ENCODE results near the gene B9D2.

The B9D2 gene

DNA sequence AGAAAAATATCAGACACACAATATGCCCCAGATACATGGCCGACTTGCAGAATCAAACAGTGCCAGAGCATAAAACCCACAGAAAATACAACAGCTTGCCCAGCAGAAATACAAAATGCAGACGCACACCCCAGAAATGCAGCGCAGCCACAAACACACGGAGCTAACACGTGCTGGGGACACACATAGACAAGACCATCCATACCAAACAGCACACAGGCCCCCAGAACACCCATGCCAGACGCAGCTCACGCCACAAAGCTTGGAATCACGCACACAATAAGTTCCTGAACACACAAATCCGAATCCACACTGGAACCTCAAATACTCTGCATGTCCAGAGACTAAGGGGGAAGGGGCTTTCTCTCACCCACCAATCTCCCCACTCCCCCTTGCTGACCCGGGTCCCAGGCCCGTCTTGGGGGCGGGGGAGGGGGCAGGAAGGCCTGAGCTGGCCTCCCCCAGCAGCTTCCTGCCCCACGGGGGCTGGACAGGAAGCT is 36.8 kb downstream of the B9D2 start:
- DNase-seq = no peak

DNA sequence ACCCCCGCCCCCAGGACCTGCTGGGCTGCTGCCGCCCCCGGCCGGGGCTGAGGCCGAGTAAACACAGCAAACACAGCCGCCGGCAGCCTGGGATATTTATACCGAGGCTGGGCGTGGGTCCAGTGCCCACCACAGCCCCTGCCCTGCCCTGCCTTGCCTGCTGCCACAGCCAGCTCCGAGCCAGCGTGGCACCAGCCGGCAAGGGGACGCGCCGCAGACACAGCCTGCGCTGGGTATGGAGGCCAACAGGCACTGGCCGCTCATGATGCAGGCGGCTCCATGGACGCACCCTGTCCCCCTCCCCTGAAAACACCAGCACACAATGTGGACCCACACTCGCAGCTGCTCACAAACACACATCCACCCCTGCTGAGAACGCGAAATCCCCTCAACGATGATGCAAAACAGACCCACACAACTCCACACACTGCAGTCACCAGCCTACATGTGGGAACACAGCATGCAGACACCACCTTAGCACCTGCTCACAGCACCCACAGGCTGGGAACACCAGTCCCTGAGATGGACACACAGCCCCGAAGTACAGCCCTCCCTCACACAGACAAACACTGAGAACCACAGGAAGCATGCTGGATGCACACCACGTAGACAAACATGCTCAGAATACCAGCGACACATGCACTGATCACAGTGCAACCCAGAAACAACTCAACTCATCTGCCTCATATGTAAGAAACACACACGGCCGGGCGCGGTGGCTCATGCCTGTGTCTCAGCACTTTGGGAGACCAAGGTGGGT is 37.8 kb downstream of the B9D2 start:
- DNase-seq = no peak

DNA sequence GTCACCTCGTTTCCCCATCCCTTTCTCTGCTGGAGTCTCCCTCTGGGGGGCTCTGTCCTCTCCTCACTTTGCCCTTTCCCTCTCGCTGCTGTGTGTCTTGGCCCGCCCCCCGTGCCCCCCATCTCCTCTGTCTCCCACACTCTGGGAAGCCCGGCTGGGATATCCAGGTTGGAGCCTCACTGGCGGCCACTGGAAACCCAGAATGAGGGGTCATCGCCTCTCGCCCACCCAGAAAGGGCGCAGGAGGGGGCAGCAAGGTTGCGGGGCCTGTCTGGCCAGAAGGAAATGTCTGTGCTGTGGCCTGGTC is 38.4 kb downstream of the B9D2 start:
- DNase-seq = no peak

DNA sequence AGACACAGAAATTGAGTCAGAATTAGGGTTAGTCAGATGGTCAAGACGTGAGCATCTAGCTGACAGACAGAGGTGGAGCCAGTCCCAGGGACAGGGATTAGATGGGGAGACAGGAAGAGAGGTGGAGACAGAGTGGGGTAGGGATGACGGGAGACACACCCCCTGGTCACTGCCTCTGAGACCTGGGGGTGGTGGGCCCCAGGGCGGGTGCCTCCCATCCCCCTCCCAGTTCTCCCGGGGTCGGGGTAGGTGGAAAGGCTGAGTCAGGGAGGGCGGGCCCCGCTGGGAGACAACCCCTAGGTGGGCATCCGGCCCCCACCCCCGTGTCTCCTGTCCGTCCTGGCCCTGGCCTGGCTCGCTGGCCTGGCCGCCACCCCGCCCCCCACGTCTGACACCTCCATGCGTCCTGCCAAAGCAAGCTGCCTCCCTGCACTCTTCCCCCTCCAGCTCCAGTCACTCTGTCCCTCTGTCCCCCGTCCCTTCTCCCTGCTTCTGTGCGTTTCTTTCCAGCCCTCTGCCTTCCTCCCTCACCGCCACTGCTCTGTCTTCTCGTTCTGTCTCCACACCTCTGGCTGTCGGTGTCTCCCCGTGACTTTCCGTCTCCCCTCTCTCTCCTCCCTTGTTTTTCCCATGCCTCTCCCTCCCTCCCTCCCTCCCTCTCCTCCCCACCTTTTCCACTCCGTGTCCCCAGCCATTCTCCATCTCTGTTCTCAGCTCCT is 38.9 kb downstream of the B9D2 start:
- no peak for DNase-seq

DNA sequence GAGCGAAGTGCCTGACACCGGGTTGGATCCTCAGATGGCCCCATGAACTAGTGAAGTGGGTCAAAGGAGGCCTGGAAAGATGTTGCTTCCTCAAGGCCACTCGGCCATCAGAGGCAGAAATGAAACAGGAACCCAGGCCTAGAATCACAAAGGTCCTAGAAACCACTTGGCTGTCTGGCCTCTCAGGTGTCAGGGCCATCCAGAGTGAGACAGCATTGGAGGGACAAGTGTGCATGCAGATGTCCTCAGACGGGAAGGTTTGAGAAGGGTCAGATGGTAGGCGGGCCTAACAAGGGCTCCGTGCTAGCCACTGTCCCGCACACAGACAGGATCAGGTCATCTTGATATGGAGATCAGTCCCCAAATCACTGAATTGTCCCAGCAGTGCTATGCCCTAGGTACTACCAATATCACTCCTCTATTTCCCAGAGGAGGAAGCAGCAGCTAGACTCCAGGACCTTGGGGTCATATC is 39.7 kb downstream of the B9D2 start:
- DNase-seq = no peak

DNA sequence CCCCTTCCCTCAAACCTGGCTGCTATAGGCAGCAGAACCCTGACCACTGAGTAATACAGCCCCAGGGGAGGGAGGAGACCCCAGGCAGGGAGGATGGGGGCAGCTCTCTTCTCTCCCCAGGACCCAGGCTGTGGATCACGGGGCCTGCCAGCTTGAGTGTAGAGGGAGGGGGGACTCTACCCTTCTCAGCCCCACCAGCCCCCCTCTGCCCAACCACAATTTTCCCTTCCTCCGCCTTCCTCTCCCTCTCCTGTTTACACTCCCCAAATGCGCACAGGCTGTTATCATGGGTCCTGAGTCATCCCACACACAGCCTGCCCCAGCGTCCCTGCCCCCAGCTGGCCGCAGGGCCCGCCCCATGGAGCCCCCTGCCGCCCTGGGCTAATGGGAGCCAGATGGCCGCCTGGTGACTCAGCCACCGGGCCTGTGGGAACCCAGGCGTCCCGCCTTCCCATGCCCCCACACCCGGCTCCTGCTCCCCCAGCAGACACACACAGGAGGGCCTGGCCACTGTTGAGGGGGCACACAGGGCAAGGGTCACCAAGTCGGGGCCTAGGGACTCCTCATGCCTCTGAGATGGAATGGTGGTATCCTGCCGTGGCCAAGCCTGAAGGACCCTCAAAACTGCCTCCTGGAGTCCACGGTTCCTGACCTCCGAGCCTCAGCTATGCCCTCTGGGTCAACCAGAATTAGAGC is 40.4 kb downstream of the B9D2 start:
- no peak for DNase-seq

DNA sequence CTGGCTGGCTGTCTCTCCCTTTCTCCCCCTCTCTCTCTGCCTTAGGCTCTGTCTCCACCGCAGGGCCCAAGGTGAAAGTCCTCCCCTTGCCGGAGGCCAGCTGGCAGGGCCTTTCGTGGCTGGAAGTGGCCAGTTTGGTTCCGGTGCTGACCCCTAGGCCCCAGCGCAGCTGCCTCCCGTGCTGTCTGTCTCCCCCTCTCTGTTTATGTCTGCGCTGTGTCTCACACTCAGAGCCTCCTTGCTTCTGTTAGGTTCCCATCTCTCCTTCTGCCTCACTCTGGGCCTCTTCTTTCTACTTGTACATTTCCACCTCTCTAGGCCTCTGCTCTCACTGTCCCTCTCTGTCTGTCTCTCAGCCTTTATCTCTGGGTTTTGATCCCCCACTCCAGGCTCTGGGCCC is 40.9 kb downstream of the B9D2 start:
- no peak for DNase-seq

DNA sequence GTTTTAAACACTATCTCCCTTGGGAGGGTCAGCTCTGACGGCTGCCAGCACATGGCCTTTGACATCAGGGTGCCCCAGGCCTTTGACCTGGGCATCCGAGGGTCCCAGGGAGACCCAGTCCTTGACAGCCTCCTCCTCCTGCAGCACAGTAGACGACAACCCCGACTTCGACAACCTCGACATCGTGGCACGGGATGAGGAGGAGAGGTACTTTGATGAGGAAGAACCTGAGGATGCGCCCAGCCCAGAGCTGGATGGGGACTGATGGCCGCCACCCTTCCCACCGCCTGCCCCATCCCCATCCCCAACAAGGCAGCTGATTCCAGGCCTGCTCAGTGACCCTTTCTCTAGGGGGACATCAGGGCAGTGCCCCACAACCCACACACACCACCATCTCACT is 41.5 kb downstream of the B9D2 start:
- DNase-seq = no peak

DNA sequence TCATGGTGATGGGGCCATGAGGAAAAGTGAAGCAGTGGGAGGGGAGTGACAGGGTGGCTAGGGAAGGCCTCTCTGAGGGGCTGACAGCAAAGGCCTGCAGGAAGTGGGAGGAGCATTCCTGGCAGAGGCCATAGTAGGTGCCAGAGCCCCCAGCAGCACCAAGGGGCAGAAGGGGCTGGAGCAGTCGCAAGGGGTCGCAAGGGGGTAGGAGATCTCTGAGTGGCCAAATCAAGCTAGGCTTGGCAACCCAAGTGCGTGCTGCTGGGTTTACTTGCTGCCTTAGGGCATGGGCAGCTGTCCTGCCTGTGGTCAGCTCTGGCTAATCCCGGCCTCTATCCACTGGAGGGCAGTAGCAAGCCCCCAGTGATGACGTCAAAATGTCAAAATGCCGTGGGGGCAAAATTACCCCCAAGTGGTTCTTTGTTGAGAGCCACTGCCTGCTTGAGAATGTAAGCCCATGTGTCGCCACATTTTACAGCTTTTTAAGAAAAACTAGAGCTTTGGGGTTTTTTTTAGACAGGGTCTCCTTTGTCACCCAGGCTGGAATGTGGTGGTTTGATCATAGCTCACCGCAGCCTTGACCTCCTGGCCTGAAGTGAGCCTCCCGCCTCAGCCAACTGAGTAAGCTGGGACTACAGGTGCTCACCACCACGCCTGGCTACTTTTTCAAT is 42.2 kb downstream of the B9D2 start:
- no peak for DNase-seq

DNA sequence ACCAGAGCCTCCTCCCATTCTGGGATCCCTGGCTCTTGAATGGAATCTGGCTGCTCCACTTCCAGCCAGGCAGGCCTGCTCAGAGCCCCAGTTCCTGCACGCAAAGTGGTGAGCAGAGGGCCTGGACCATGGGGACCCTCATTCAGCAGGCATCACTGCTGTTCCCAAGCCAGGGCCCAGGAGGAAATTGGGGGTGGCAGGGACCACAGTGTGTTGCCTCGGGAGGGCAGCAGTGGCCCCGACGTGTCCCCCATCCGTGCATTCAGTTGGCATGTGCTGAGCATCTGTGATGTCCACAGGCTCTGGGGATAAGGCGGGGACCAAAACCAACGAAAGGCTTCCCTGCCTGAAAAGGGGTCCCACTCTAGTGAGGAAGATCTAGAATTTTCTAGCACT is 42.7 kb downstream of the B9D2 start:
- DNase-seq = no peak

DNA sequence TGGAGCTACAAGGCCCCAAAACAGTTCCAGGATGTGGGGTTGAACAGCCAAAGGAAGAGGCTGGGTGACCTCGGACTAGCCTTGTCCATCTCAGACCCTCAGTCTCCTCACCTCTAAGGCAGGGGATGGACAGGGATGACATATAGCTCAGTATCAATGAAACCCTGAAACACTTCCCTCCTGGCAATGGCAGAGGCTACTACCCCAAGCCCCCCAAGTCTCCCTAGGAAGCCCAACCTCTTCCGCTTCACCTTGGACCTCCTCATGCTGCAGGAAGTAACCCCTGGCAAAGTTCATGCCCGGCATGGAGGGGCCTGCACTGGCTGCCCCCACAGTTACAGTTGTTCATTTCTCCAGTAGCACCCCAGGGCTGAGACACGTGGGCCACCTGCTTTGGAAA is 43.4 kb downstream of the B9D2 start:
- DNase-seq = no peak

DNA sequence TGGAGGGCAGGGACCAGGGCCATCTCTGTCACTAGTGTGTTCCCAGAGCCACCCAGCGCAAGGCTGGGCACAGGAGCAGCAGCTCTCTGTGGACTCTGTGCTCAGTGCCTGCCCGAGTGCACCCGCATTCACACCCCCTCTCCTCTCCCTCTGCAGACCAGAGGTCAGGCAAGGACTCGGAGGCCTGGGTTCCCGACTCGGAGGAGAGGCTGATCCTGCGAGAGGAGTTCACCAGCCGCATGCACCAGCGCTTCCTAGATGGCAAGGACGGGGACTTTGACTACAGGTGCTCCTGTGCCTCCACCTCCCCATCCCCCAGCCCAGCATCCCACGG is 43.8 kb downstream of the B9D2 start:
- no peak for DNase-seq

DNA sequence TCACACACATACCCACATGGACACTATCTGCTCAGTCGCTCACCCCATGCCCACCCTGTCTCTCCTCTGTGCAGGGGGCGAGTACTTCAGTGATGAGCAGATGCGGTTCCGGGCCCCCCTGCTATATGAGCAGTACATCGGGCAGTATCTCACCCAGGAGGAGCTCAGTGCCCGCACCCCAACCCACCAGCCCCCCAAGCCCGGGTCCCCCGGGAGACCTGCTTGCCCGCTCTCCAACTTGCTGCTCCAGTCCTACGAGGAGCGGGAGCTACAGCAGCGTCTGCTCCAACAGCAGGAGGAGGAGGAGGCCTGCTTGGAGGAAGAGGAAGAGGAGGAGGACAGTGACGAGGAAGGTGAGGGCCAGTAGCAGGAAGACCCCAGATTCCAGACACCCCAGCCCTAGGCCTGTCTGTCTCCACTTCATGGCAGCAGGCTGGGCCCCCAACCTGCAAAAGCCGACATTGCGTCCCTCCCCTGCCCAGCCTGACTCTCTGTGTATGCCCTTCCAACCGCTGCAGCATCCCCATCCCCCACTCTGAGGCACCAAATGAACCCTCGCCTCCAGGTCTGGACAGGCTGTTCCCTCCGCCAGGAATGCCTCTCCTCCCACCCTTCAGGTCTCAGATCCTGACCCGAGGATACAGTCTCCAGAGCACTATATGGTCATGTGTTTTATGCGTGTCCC is 44.3 kb downstream of the B9D2 start:
- no peak for DNase-seq

DNA sequence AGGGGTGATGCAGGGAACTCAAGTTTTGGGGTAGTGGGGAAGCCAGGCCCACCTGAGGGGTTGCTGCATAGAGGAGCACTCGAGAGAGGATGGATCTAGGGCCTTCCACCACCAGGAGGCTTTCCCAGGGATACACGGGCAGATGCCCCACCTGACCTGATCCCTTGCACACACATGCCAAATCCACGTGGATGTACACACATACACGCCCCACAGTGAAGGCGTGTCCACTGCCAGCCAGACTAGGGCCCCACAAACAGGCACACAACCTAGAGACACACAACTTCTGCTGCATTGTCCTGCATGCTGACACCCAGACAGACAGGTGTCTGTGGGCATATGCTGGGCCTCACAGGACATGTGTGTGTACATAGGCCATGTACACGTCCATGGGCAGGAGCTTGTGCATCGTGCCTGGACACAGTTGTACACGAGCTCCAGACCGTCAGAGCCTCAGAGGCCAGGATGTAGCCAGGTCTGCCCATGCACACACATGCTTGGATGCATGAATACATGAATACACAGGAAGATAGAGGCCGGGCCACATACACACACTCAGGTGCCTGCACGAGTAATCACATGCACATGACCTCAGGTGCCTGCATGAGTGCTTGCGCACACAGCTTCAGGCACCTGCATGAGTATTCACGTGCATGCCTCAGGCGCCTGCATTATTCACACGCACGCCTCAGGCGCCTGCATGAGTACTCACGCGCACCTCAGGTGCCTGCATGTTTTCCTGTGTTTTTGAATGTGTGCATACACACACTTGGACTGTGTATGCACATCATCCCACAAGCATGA is 45.1 kb downstream of the B9D2 start:
- no peak for DNase-seq

DNA sequence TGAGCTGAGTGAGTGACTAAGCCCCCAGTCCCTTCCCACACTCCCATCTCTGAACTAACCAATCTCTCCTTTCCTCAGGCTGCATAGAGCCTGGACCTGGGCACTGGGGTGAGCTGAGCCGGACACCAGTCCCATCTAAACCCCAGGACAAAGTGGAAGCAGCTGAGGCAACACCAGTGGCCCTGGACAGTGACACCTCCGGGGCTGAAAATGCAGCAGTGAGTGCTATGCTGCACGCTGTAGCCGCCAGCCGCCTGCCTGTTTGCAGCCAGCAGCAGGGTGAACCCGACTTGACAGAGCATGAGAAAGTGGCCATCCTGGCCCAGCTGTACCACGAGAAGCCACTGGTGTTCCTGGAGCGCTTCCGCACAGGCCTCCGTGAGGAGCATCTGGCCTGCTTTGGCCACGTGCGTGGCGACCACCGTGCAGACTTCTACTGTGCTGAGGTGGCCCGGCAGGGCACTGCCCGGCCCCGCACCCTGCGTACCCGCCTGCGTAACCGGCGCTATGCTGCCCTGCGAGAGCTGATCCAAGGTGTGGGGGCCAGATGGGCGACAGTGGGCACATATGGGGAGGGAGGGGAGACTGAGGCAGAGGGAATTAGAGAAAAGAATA is 47.5 kb downstream of the B9D2 start:
- DNase-seq = no peak

DNA sequence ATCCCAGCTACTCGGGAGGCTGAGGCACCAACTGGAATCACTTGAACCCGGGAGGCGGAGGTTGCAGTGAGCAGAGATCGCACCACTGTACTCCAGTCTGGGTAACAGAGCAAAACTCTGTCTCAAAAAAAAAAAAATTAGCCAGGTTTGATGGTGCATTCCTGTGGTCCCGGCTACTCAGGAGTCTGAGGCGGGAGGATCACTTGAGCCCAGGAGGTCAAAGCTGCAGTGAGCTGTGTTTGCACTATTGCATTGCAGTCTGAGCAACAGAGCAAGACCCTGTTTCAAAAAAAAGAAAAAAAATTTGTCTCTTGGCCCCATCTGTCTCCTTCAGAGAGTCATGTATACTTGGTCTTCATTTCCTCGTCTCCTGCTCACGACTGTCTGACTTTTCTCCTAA is 52.3 kb downstream of the B9D2 start:
- DNase-seq = no peak

DNA sequence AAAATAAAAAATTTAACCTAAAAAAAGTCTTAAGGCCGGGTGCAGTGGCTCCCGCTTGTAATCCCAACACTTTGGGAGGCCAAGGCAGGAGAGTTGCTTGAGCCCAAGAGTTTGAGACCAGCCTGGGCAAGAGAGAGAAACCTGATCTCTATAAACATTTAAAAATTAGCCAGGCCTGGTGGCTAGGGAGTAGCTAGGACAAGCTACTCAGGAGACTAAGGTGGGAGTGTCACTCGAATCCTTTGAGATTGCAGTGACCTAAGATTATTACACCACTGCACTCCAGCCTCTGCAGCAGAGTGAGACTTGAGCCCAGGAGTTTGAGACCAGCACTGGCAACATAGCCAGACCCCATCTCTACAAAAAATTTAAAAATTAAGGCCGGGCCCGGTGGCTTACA is 52.9 kb downstream of the B9D2 start:
- no peak for DNase-seq

DNA sequence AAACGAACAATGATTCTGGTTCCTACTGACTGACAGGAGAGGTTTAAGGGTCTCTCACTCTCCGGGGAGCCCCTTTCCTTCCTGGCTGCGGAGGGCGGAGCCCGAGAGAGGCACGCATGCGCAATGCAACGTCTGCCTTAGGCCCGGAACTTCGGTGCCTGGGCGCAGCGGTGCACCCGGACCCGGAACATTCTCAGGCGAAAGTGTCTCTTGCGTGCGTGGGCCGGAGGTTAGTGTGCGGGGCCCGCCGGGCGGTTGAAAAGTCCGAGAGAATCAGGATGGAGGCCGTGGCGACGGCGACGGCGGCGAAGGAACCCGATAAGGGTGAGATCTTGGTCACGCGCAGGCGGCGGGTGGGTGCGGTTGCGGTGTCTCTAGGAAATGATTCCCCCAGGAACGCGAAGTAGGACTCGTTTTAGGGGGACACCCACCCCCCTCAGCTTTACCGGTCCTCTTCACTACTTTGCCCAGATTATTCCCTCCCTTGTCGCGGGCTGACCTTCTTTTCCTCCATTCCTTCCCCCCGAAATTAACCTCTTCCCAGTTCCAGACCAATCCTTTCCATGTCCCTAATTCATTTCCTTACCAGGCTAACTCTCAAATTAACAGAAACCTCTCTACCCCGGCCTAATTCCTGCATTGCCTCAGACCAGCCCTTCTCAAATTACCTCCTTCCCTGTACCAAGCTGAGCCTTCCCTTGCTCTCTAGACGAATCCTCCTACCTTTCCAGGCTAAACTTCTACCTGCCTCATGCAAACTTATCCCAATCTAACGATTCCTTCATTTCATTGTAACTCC is 53.7 kb downstream of the B9D2 start, which contains the start of gene CCDC97:
CCDC97 (plus strand) TSS at position 140 of the 799 bp plus-strand sequence; CDS start at position 279, 139 bp downstream.
- peak; percentile 71 for DNase-seq

DNA sequence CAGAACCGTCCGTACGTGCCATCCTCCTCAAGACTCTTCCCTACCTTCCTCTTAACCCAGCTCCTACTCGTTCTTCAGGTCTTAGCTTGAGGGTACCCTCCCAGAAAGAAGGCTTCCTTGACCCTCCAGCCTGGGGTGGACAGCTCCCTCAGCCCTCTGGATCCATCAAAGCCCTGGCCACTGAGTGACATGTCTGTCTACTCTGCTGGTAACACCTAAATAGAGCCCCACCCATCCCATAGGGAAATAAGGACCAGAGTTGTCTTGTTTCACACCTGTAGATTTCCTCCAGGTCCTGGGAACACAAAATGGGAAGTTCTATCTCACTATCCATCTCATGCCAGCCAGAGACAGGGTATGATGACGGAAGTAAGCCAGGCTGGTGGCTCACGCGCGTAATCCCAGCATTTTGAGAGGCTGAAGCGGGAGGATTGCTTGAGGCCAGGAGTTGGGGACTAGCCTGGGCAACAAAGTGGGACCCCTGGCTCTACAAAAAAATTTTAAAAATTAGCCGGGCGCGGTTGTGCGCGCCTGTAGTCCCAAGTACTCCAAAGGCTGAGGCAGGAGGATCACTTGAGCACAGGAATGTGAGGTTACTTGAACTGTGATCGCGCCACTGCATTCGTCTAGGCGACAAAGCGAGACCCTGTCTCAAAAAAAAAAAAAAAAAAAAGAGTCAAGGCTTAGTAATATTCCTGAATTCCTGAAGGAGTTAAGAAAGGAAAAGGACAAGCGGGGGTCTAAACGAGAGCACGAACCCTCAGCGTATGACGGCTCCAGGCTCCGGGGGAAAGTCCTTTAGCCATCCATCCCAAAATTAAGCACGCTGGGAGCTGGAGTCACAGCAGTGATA is 54.5 kb downstream of the B9D2 start:
- DNase-seq = no peak

Measured in NCI-H526 treated with DMSO at 0.1 percent for 48 hours (cell line).